Erythroblast (primary cell): ENCODE results near the gene HELZ2.

Experiments
- GATA1 ChIP-seq: IDR thresholded peaks from 2 replicates; pipeline ENCODE4 v1.6.1; 2011; ENCODE audit warnings: low read depth, mild to moderate bottlenecking, control low read depth, low read length, moderate library complexity
- POLR2A ChIP-seq: IDR thresholded peaks from 2 replicates; pipeline ENCODE4 v1.6.1; 2011; ENCODE audit warnings: mild to moderate bottlenecking, low read length

GRCh38 chr20:63562461-63563224, 11.4 kb downstream of the HELZ2 start:
- TF ChIP-seq POLR2A (no peak), GATA1 (no peak)
